Heart left ventricle (tissue), 16 donors: ENCODE results near the gene ANP32E. TPM values are rescaled to one million over a fixed set of nuclear protein-coding genes. Genes with fewer than 3 reads are reported as not detected.

Experiments used
- ATAC-seq, 4 donors: fragments of 200-7000 bp; cut with Tn5 transposase; one replicate each; pipeline ENCODE4 v1.9.1; 2020 to 2022; ENCODE audit warnings: moderate library complexity in 4 of 4, mild to moderate bottlenecking in 3 of 4, moderate number of reproducible peaks in 1 of 4
- DNase-seq, 5 donors: peaks; one replicate each; pipeline ENCODE4 v3.0.0-alpha.2; 2020
- H3K27ac ChIP-seq, 12 donors: fragments of 200-600 bp; sonication (generic) in 4 of 12; one replicate each; pipeline versions ENCODE4 v1.5.0 to v1.8.0; 2016 to 2022; ENCODE audit warnings: mild to moderate bottlenecking in 2 of 12
- H3K27me3 ChIP-seq, 9 donors: fragments of 200-600 bp; sonication (generic) in 2 of 9; one replicate each; pipeline versions ENCODE4 v1.5.1 to v1.8.0; 2016 to 2022; ENCODE audit warnings: mild to moderate bottlenecking in 3 of 9
- H3K36me3 ChIP-seq, 9 donors: fragments of 200-600 bp; sonication (generic) in 2 of 9; one replicate each; pipeline versions ENCODE4 v1.5.0 to v1.8.0; 2018 to 2022; ENCODE audit warnings: mild to moderate bottlenecking in 2 of 9
- H3K4me1 ChIP-seq, 12 donors: fragments of 200-600 bp; sonication (generic) in 4 of 12; one replicate each; pipeline versions ENCODE4 v1.5.0 to v1.8.0; 2016 to 2022; ENCODE audit warnings: mild to moderate bottlenecking in 3 of 12
- H3K4me3 ChIP-seq, 12 donors: fragments of 200-600 bp; sonication (generic) in 4 of 12; one replicate each; pipeline versions ENCODE4 v1.5.0 to v1.8.0; 2017 to 2022; ENCODE audit warnings: mild to moderate bottlenecking in 9 of 12, moderate library complexity in 4 of 12
- H3K9me3 ChIP-seq, 12 donors: fragments of 200-600 bp; sonication (generic) in 4 of 12; one replicate each; pipeline versions ENCODE4 v1.5.0 to v1.8.0; 2016 to 2022; ENCODE audit warnings: mild to moderate bottlenecking in 1 of 12
- CTCF ChIP-seq, 12 donors: fragments of 200-600 bp; sonication (generic) in 4 of 12; IDR thresholded peaks; one replicate each; pipeline versions ENCODE4 v1.5.0 to v1.8.0; 2018 to 2022; ENCODE audit warnings: antibody characterized with exemption in 12 of 12, mild to moderate bottlenecking in 5 of 12
- POLR2A ChIP-seq, 2 donors: fragments of 450-650 bp; IDR thresholded peaks; one replicate each; pipeline ENCODE4 v1.6.1; 2017; ENCODE audit warnings: antibody characterized with exemption in 2 of 2, mild to moderate bottlenecking in 2 of 2, moderate library complexity in 2 of 2
- WGBS, 4 donors: extraction: QIAGEN DNeasy Blood & Tissue Kit in 2 of 4; methylation state at CpG; one replicate each; pipeline versions ENCODE4 v1.1.5 to v1.1.7; 2013 to 2018; 5-methylcytosine and 5-hydroxymethylcytosine counted together
- intact Hi-C, 10 donors: fragments of 100-400 bp; cut with DNase I; formaldehyde crosslinking; loops; one replicate each; pipeline versions ENCODE4 v1.11.1 to v1.14.2; 2022
- polyA plus RNA-seq, 2 donors: library from polyadenylated mRNA; stranded (reverse); fragments of 200-250 nt; gene quantifications; one replicate each; pipeline ENCODE4 v1.2.3, GENCODE V29; 2013
- total RNA-seq, 9 donors: library from RNA; depleted of rRNA in 2 of 9; stranded (reverse); fragments of >200 nt in 2 of 9; fragmentation: NEBNext Ultra II Directional in 3 of 9; extraction: Animal tissue kit (Norgen Biotek cat#: 25700) in 3 of 9; gene quantifications; one replicate each; pipeline versions ENCODE4 v1.1.0 to v1.2.4, GENCODE V29; 2016 to 2023
- donor health status: ischemic (EF 13 %, LVEDD 7.1; RV severe dilation, severe dysfunction).
- donor health status: healthy with polysubstance abuse.
- donor health status: DM: no; HTN: yes; CAD: no.
- donor health status: DM: no; HTN: no; CAD: no.
- donor health status: ischemic (EF 25% LVEDD 6.9; RV normal size, moderate dysfunction).
- donor health status: ischemic (EF 25% LVEDD 5.7; RV mildly dilated, moderate dysfunction).
- donor health status: healthy.
- donor health status: DM: yes; HTN: yes; CAD: no.
- donor health status: ischemic (EF 35%, LVEDD 5.7; RV mildly dilated, moderate dysfunction).
- donor health status: nonischemic (EF 11% LVEDD 7.7; RV severe dilation, severe dysfunction).
- donor health status: DM: yes; HTN: yes; CAD: no.
- donor health status: PGD.
- donor health status: ischemic (EF 29% LVEDD 5.4; RV normal size, mild dysfunction).
- donor health status: nonischemic (EF 23%, LVEDD 6.1; RV moderate dilation, normal function).

ANP32E gene
- total and polyA plus RNA-seq, 11 donors, result 12.6 to 59.9 (median 33.6) TPM

DNA sequence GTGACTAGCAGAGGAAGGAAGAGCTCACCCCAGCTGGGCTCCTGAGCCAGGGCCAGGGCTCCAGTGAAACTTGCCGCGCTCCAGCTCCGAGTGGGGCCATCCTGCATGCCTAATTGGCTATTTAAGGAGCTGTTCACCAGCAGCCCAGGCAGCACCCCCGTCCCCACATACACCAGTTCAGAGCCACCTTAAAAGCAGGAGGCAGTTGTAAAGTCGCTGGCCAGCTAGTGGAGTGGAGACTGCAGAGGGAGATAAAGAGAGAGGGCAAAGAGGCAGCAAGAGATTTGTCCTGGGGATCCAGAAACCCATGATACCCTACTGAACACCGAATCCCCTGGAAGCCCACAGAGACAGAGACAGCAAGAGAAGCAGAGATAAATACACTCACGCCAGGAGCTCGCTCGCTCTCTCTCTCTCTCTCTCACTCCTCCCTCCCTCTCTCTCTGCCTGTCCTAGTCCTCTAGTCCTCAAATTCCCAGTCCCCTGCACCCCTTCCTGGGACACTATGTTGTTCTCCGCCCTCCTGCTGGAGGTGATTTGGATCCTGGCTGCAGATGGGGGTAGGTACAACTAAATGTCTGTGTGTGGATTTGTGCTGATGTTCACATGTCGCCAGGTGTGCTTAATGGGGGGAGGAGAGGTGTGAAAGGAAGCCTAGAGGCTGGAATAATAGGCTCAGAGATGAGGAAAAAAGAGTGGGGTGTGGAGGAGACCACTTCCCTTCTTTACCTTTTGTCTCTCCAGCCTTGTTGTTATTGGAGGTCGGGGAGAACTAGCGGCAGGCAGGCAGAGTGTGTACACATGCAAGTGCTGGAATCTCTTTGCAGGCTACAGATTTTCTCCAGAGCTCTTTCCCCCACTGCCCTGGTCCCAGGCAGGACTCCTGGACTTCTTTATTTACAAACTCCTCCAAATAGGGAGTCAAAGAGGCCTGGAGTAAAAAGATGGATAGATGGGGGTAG, 22.0 kb upstream of the ANP32E start, which contains the start of gene CA14:
CA14 (plus strand) TSS at position 151 of the 962 bp plus-strand sequence; CDS start at position 506, 355 bp downstream.
- Histone ChIP-seq H3K27ac (peak within 1 kb of the TSS in 8 of 12 donors; percentile 3 to 77 (median 39)), H3K4me1 (peaks cover 0 to 38% (median 20%) of the 10 kb centered on the region in 12 donors), H3K27me3 (peaks cover 0 to 22% (median 0%) of the 10 kb centered on the region in 9 donors), H3K9me3 (no peaks in the 10 kb centered on the region), H3K4me3 (peak within 1 kb of the TSS in 7 of 12 donors; percentile 5 to 54 (median 14)), H3K36me3 (no peaks in the 10 kb centered on the region)
- TF ChIP-seq POLR2A (IDR thresholded peaks at IDR 0.05) (no peak), CTCF (IDR thresholded peaks at IDR 0.05) (no peak)
- peak in 2 of 5 donors; percentile 46 to 71 for DNase-seq
- WGBS, 4 donors, result 28 to 39% (median 35%) methylated on average over 13 of the region's 13 CpGs
- intact Hi-C loops, result loop anchor here in 5 of 10 donors (2.0 to 10.0 kb wide), 5 partner anchors 23 to 277 kb away; partner anchors contain the start of gene PRPF3 (in 3 of the 5)
- peak in 3 of 4 donors; percentile 28 to 58 (median 53) for ATAC-seq

DNA sequence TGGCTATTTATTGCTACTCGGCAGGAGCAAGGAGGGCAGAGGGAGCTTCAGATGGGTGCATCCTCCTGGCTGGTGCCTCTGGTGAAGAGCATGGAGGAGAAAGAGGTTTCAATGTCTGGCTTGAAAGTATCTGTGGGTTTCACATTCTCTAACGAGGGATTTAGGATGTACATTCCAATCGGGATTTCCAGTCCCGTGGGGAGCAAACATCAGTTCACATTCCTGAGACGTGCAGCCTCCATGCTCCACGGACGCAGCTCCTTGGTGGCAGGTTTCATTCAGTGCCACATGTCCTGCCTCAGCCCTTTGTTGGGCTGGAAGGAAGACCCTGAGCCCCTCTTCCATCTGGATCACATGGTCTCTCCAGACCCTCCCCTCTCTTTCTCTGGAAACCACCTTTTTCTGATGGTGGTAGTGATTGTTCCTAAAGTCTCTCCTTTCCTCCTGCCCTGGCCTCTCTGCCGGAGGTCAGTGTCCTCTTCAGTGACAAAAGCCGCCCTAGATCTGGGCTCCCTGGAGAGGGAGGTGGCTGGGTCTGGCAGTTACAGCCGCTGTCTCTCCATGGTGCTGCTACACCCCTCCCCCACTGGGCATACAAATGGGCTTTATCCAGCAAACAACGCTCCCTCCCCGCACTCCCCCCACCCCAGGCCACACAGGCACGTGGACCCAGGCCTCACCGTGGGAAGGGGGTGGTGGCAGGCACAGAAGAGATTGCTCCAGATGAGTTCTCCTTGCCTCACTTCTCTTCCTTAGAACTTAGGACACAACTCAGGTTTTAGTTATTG, 20.8 kb upstream of the ANP32E start:
- peaks cover 0 to 22% (median 0%) of the 10 kb centered on the region in 9 donors for H3K27me3 ChIP-seq
- peak overlapping the region in 2 of 12 donors; percentile 52 to 77 for H3K27ac ChIP-seq
- ATAC-seq, result no peak
- intact Hi-C loops, result loop anchor here in 5 of 10 donors (1.0 to 10.0 kb wide), 7 partner anchors 24 to 278 kb away; partner anchors contain the start of gene PRPF3 (in 3 of the 5)
- no peak for TF ChIP-seq POLR2A (IDR thresholded peaks at IDR 0.05)
- TF ChIP-seq CTCF (IDR thresholded peaks at IDR 0.05), result no peak
- peak overlapping the region in 3 of 12 donors; percentile 44 to 54 (median 52) for H3K4me3 ChIP-seq
- H3K36me3 ChIP-seq, result no peaks in the 10 kb centered on the region
- no peak for DNase-seq
- H3K4me1 ChIP-seq, result peaks cover 0 to 38% (median 20%) of the 10 kb centered on the region in 12 donors
- WGBS, 4 donors, result 19 to 31% (median 26%) methylated on average over 13 to 14 of the region's 14 CpGs
- no peaks in the 10 kb centered on the region for H3K9me3 ChIP-seq

DNA sequence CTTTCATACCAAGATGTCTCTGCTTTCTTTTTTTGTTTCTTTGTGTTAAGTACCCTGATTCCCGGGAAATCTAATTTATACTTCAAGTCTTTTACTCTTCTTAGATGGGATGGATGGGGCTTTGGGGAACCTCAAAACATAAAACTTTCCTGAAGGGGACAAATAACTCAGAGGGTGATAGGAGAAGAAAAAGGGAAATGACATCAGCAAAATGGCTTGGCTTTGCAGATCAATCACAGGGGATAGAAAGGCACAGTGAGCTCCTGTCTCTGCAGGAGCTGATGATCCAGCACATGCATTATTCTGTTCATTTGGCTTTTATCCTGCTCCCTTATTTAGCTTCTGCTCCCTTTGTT, 20.3 kb upstream of the ANP32E start:
- H3K4me1 ChIP-seq, result peaks cover 0 to 38% (median 20%) of the 10 kb centered on the region in 12 donors
- H3K27ac ChIP-seq, result peak overlapping the region in 10 of 12 donors; percentile 20 to 77 (median 58)
- H3K27me3 ChIP-seq, result peaks cover 0 to 22% (median 0%) of the 10 kb centered on the region in 9 donors
- 2 to 14% (median 5%) methylated on average over 1 of the region's 1 CpG for WGBS, 4 donors
- DNase-seq (no peak), ATAC-seq (no peak)
- H3K36me3 ChIP-seq, result no peaks in the 10 kb centered on the region
- TF ChIP-seq CTCF (IDR thresholded peaks at IDR 0.05) (no peak), POLR2A (IDR thresholded peaks at IDR 0.05) (no peak)
- intact Hi-C loops, result loop anchor here in 5 of 10 donors (1.0 to 10.0 kb wide), 7 partner anchors 24 to 279 kb away; partner anchors contain the start of gene PRPF3 (in 3 of the 5)
- H3K4me3 ChIP-seq, result peak overlapping the region in 10 of 12 donors; percentile 6 to 56 (median 44)
- H3K9me3 ChIP-seq, result no peaks in the 10 kb centered on the region
